Immature natural killer cell (primary cell): ENCODE results near the gene ATG101. TPM values are rescaled to one million over a fixed set of nuclear protein-coding genes. Genes with fewer than 3 reads are reported as not detected.

Experiments
- DNase-seq, 3 donors: peaks; one replicate each; pipeline ENCODE4 v3.0.0; 2022; ENCODE audit warnings: mixed read lengths in 1 of 3
- H3K27ac Mint-ChIP-seq, 6 donors: one replicate each; pipeline ENCODE4 v1.8.0; 2020; ENCODE audit warnings: mixed read lengths in 6 of 6, mild to moderate bottlenecking in 5 of 6, inconsistent platforms in 4 of 6, moderate library complexity in 3 of 6
- H3K27me3 Mint-ChIP-seq, 3 donors: one replicate each; pipeline ENCODE4 v1.8.0; 2020 to 2021; ENCODE audit warnings: low read depth in 3 of 3, mild to moderate bottlenecking in 3 of 3, mixed read lengths in 3 of 3, moderate library complexity in 3 of 3, inconsistent platforms in 1 of 3
- H3K36me3 Mint-ChIP-seq, 3 donors: one replicate each; pipeline ENCODE4 v1.8.0; 2020; ENCODE audit warnings: mixed read lengths in 3 of 3, inconsistent platforms in 2 of 3, mild to moderate bottlenecking in 2 of 3
- H3K4me1 Mint-ChIP-seq, 2 donors: one replicate each; pipeline ENCODE4 v1.8.0; 2020; ENCODE audit warnings: inconsistent platforms in 2 of 2, mild to moderate bottlenecking in 2 of 2, mixed read lengths in 2 of 2, moderate library complexity in 1 of 2
- H3K4me3 Mint-ChIP-seq, 5 donors: one replicate each; pipeline ENCODE4 v1.8.0; 2020; ENCODE audit warnings: mild to moderate bottlenecking in 5 of 5, mixed read lengths in 5 of 5, inconsistent platforms in 3 of 5, moderate library complexity in 3 of 5
- H3K9me3 Mint-ChIP-seq, 6 donors: one replicate each; pipeline ENCODE4 v1.8.0; 2020; ENCODE audit warnings: mild to moderate bottlenecking in 6 of 6, mixed read lengths in 6 of 6, inconsistent platforms in 4 of 6, moderate library complexity in 3 of 6
- polyA plus RNA-seq, 3 donors: library from polyadenylated mRNA; unstranded; fragments of 300-500 nt; fragmentation: Illumina TruSeq; gene quantifications; one replicate each; pipeline ENCODE4 v1.2.3, GENCODE V29; 2021

The ATG101 gene
- polyA plus RNA-seq, 3 donors from 2014 or later = 25.8 to 50.8 (median 32.2) TPM

GRCh38 chr12:52125476-52125900 lies 55.7 kb downstream of the ATG101 start:
- Mint-ChIP-seq H3K4me1 (no peaks in the 10 kb centered on the region), H3K27me3 (peaks cover 4 to 21% (median 10%) of the 10 kb centered on the region in 3 donors), H3K36me3 (no peaks in the 10 kb centered on the region), H3K27ac (no peak overlapping the region), H3K9me3 (peaks cover 0 to 1% (median 0%) of the 10 kb centered on the region in 6 donors), H3K4me3 (no peak overlapping the region)
- DNase-seq = no peak

DNA sequence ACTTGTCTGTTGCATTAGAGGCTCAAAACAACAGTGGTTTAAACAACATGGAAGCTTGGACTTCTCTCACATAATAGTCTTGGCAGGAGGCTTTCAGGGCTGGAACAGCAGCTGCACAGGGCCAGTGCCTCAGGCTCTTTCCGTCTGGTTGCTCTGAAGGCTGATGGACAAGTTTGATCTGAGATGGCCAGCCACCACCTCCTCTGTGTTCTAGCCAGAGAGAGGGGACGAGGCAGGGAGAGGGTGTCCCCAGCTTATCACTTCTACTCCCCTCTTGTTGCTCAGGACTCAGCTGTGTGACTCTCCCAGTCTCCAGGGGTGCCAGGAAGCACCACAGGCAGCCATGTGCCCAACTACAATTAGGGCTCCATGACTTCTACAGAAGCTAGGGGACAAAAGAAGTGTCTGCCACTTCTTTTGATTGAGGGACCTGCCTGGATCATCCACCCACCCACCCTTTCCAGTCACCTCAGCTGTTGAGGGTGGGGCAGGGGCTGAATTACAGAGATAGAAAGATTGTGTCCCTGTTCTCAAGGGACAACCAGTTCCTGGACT lies 56.3 kb downstream of the ATG101 start:
- no peak overlapping the region for H3K4me3 Mint-ChIP-seq
- DNase-seq = no peak
- H3K27me3 Mint-ChIP-seq = peaks cover 4 to 17% (median 10%) of the 10 kb centered on the region in 3 donors
- no peaks in the 10 kb centered on the region for H3K4me1 Mint-ChIP-seq
- no peak overlapping the region for H3K27ac Mint-ChIP-seq
- H3K9me3 Mint-ChIP-seq = no peaks in the 10 kb centered on the region
- H3K36me3 Mint-ChIP-seq = no peaks in the 10 kb centered on the region

Other genes starting within 250 kb of the ATG101 start
- under 1 TPM in 1 of 3 donors, not detected in 2; 0.07 TPM for gene FIGNL2, start 221.3 kb upstream of the ATG101 start, polyA plus RNA-seq
- gene ANKRD33, start 181.9 kb upstream of the ATG101 start, polyA plus RNA-seq = not detected
- gene ACVRL1, start 162.5 kb upstream of the ATG101 start, polyA plus RNA-seq = under 1 TPM in 1 of 3 donors, not detected in 2; 0.14 TPM
- gene ACVR1B, start 118.3 kb upstream of the ATG101 start, polyA plus RNA-seq = 1 to 10 TPM in 1 of 3 donors, under 1 TPM in 1, not detected in 1; 0.52 to 1.4 TPM
- 1 to 10 TPM; 1.1 to 3.1 (median 1.2) TPM for gene TAMALIN, start 63.0 kb upstream of the ATG101 start, polyA plus RNA-seq
- gene NR4A1, start 18.5 kb upstream of the ATG101 start, polyA plus RNA-seq = 1 to 10 TPM in 2 of 3 donors, under 1 TPM in 1; 0.83 to 2.1 (median 1.3) TPM
- gene SMIM41, start 9.7 kb downstream of the ATG101 start, polyA plus RNA-seq = not detected
- not detected for gene KRT80, start 122.0 kb downstream of the ATG101 start, polyA plus RNA-seq
- not detected for gene KRT7, start 163.3 kb downstream of the ATG101 start, polyA plus RNA-seq
- gene KRT86, start 204.7 kb downstream of the ATG101 start, polyA plus RNA-seq = 10 to 100 TPM in 2 of 3 donors, 1 to 10 TPM in 1; 6.6 to 13.1 (median 12.5) TPM
- gene KRT81, start 221.6 kb downstream of the ATG101 start, polyA plus RNA-seq = 1 to 10 TPM; 2.2 to 3.7 (median 3.6) TPM